ENCODE results near the gene PRR23C.

Gene PRR23C

DNA sequence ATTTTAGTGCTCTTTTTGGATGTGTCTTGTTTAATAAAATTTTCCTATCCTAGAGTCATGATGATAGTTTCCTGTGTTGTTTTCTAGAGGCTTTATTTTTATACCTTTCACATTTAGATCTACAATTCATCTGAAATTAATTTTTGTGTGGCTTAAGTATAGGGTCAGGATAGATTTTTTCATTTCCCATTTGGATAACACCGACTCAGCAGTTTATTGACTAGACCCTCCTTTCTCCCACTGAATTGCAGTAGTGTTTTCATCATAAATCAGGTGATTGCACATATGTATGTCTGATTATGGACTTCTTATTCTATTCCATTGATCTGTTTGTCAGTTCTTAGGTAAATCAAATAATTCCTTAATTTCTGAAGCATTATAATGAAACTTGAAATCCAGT lies 49.0 kb downstream of the PRR23C start:
- no peak for DNase-seq
